Measurements from ENCODE around the gene CACNA1E. TPM values are rescaled to one million over a fixed set of nuclear protein-coding genes. Genes with fewer than 3 reads are reported as not detected.

The CACNA1E gene
- total and polyA plus RNA-seq, 2 experiments from 2014 or later, result 0.32 to 1.1 TPM

GRCh38 chr1:181676269-181676668, 193.0 kb downstream of the CACNA1E start:
- Histone ChIP-seq H4K20me1 (replicated peaks; ENCODE audit: insufficient read depth) (no peaks in the 10 kb centered on the region), H3F3A (replicated peaks; ENCODE audit: low read depth) (no peaks in the 10 kb centered on the region), H3K9me2 (ENCODE audit: insufficient read depth) (no peaks in the 10 kb centered on the region), H3K27ac (ENCODE audit: low read depth) (no peak overlapping the region), H2AFZ (no peak overlapping the region), H3K36me3 (ENCODE audit: insufficient read depth) (no peaks in the 10 kb centered on the region), H3K79me2 (replicated peaks; ENCODE audit: insufficient read depth) (no peaks in the 10 kb centered on the region), H3K27me3 (ENCODE audit: insufficient read depth) (no peaks in the 10 kb centered on the region), H3K4me2 (no peak overlapping the region), H3K4me3 (no peak overlapping the region), H3K4me1 (ENCODE audit: insufficient read depth) (peaks cover 6% of the 10 kb centered on the region)
- no peak for TF ChIP-seq ZNF331 (CRISPR knock-in tag; IDR thresholded peaks at IDR 0.05; ENCODE audit: low read depth)
- TF ChIP-seq ZNF462 (CRISPR knock-in tag; IDR thresholded peaks at IDR 0.05), result no peak
- TF ChIP-seq CREB1 (CRISPR knock-in tag; IDR thresholded peaks at IDR 0.05; ENCODE audit: low read depth), result no peak
- TF ChIP-seq CTCF (conservative IDR thresholded peaks at IDR 0.05; ENCODE audit: low read depth in 2 of 2), result peak; percentile 61 to 82
- no peak for TF ChIP-seq JUNB (IDR thresholded peaks at IDR 0.05; ENCODE audit: unreplicated experiment)
- TF ChIP-seq EZH2 (IDR thresholded peaks at IDR 0.05; ENCODE audit: low read depth, unreplicated experiment), result no peak
- TF ChIP-seq STAT1 (IDR thresholded peaks at IDR 0.05; ENCODE audit: unreplicated experiment), result no peak
- Mint-ChIP-seq H3K27ac (no peak overlapping the region), H3K4me1 (peaks cover 7% of the 10 kb centered on the region; the same call in 2 of the 3 replicates), H3K4me3 (no peak overlapping the region), H3K36me3 (ENCODE audit: low read depth) (no peaks in the 10 kb centered on the region), H3K27me3 (ENCODE audit: insufficient read depth, low read depth, poor library complexity) (peaks cover under 1% of the 10 kb centered on the region), H3K9me3 (peaks cover 3% of the 10 kb centered on the region; the same call in 1 of the 3 replicates)
- peak; percentile 89 for ATAC-seq
- peak; percentile 66 for DNase-seq (ENCODE audit: low spot score)
